Measurements from ENCODE around the gene EVPL.

DNA sequence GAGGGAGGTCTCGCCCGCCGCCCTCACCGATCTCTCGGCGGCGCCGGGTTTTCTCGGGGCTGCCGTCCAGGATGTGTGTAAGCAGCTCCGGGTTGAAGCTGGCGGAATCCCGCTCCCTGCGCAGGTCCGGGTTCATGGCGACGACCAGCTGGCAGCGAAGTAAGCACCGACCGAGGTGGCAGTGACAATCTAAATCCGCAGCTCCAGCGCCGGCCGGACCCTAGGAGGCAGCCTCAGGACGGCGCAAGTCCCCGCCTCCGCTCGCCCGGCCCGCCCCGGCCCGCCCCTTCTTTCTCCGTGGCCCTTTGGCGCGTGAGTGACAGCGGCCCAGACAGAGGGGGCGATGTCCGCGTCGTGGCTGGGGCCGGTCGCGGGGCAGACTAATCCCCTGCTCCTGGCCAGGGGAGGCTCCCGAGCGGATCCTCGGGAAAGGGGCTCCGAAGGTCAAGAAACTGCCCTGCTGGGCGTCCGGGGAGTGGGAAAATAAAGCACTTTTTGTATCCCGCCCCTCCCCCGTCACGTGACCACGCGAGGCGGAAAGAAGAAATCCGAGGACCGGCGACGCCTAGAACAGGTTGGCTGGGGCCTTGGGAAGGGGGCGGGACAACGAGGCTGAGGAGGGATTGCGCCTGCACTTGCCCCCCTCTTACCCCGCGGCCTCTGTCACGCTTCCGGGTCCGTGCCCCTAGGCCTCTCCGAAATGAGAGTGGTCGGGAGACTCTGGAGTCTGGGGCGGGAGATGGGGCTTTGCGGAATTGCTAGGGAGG is 48.0 kb downstream of the EVPL start, which contains the start of the genes ACOX1 and TEN1:
- TF ChIP-seq, protein P1, sequence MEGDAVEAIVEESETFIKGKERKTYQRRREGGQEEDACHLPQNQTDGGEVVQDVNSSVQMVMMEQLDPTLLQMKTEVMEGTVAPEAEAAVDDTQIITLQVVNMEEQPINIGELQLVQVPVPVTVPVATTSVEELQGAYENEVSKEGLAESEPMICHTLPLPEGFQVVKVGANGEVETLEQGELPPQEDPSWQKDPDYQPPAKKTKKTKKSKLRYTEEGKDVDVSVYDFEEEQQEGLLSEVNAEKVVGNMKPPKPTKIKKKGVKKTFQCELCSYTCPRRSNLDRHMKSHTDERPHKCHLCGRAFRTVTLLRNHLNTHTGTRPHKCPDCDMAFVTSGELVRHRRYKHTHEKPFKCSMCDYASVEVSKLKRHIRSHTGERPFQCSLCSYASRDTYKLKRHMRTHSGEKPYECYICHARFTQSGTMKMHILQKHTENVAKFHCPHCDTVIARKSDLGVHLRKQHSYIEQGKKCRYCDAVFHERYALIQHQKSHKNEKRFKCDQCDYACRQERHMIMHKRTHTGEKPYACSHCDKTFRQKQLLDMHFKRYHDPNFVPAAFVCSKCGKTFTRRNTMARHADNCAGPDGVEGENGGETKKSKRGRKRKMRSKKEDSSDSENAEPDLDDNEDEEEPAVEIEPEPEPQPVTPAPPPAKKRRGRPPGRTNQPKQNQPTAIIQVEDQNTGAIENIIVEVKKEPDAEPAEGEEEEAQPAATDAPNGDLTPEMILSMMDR (IDR thresholded peaks at IDR 0.05; ENCODE audit: borderline replicate concordance, extremely low read depth, low read length, poor library complexity, severe bottlenecking): no peak
- TF ChIP-seq EZH2 (IDR thresholded peaks at IDR 0.05; ENCODE audit: borderline replicate concordance, low read depth, low read length, severe bottlenecking): no peak

Data from DND-41 (cell line).